ENCODE results near the gene PPP1R15B. TPM values are rescaled to one million over a fixed set of nuclear protein-coding genes. Genes with fewer than 3 reads are reported as not detected.
"Not testable (repeated sequence)": the region's sequence is repeated elsewhere in the genome, so short reads cannot be mapped to it uniquely, and the experiment has no call there.

PPP1R15B gene
- total and polyA plus RNA-seq, 4 experiments from 2014 or later, result 17.9 to 81.1 (median 49.2) TPM

DNA sequence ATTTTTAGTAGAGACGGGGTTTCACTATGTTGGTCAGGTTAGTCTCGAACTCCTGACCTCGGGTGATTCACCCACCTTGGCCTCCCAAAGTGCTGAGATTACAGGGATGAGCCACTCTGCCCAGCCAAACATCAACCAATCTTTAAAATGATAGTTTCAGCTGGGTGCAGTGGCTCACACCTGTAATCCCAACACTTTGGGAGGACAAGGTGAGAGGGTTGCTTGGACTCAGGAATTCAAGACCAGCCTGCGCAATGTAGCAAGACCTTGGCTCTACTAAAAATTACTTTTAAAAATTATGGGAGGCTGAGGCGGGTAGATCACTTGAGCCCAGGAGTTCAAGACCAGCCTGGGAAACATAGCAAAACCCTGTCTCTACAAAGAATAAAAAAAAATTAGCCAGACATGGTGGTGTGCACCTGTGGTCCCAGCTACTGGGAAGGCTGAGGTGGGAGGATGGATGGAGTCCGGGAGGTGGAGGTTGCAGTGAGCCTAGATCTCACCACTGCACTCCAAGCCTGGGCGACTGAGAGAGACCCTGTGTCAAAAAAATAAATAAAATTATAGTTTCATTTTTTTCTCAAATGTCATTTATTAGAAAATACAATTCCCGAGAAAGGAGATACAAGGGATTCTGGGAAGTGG is 10.6 kb upstream of the PPP1R15B start:
- H3K27me3 ChIP-seq (ENCODE audit: insufficient read depth, low read length); H3K9me3 Mint-ChIP-seq; H3K9me3 ChIP-seq (ENCODE audit: control insufficient read depth in 1 of 2, low read length in 2 of 2); intact Hi-C loops (cut with micrococcal nuclease); H3K27me3 Mint-ChIP-seq; H3K4me3 ChIP-seq (ENCODE audit: low read length in 2 of 2); H3K4me1 ChIP-seq (ENCODE audit: insufficient read depth, low read length); H3K27ac Mint-ChIP-seq; DNase-seq; H3K27ac ChIP-seq (ENCODE audit: low read depth, low read length); H3K4me3 Mint-ChIP-seq: not testable (repeated sequence)
- H3K36me3 ChIP-seq (ENCODE audit: insufficient read depth, low read length), result peaks cover 13% of the 10 kb centered on the region
- ChIA-PET POLR2A (ENCODE audit: partially characterized antibody) (interaction anchor here (1.0 kb wide), 1 partner anchor 72 kb away, joined by 3 read pairs; the partner anchor contains the start of gene PIK3C2B), CTCF (ENCODE audit: partially characterized antibody) (interaction anchor here (0.8 to 1.9 kb wide), 2 partner anchors 9 to 26 kb away, joined by 3 to 11 read pairs; no protein-coding TSS in a partner anchor)
- Mint-ChIP-seq H3K36me3 (peaks cover 42% of the 10 kb centered on the region in 2 donors), H3K4me1 (peaks cover 8 to 19% (median 10%) of the 10 kb centered on the region in 4 donors)

- H3K36me3 Mint-ChIP-seq, result peaks cover 35 to 39% of the 10 kb centered on the region in 2 donors
- Histone ChIP-seq H3K36me3 (ENCODE audit: insufficient read depth, low read length) (peaks cover 12% of the 10 kb centered on the region), H3K27ac (ENCODE audit: low read depth, low read length) (no peak overlapping the region), H3K9me3 (ENCODE audit: control insufficient read depth in 1 of 2, low read length in 2 of 2) (no peaks in the 10 kb centered on the region), H3K4me1 (ENCODE audit: insufficient read depth, low read length) (peaks cover 4% of the 10 kb centered on the region), H3K4me3 (ENCODE audit: low read length in 2 of 2) (no peak overlapping the region), H3K27me3 (ENCODE audit: insufficient read depth, low read length) (no peaks in the 10 kb centered on the region)
- peaks cover 0 to 2% (median 0%) of the 10 kb centered on the region in 8 donors for H3K9me3 Mint-ChIP-seq
- H3K27me3 Mint-ChIP-seq, result no peaks in the 10 kb centered on the region
- H3K4me1 Mint-ChIP-seq, result peaks cover 8 to 19% (median 12%) of the 10 kb centered on the region in 4 donors
- ChIA-PET POLR2A (ENCODE audit: partially characterized antibody) (no interaction called here), CTCF (ENCODE audit: partially characterized antibody) (interaction anchor here (0.8 to 1.9 kb wide), 2 partner anchors 10 to 27 kb away, joined by 3 to 11 read pairs; no protein-coding TSS in a partner anchor)
- no peak for DNase-seq
- intact Hi-C loops (cut with micrococcal nuclease), result no loop called here
- no peak overlapping the region for H3K4me3 Mint-ChIP-seq
- H3K27ac Mint-ChIP-seq, result no peak overlapping the region
Measured at GRCh38 chr1:204421441-204421840, 9.8 kb upstream of the PPP1R15B start.

DNA sequence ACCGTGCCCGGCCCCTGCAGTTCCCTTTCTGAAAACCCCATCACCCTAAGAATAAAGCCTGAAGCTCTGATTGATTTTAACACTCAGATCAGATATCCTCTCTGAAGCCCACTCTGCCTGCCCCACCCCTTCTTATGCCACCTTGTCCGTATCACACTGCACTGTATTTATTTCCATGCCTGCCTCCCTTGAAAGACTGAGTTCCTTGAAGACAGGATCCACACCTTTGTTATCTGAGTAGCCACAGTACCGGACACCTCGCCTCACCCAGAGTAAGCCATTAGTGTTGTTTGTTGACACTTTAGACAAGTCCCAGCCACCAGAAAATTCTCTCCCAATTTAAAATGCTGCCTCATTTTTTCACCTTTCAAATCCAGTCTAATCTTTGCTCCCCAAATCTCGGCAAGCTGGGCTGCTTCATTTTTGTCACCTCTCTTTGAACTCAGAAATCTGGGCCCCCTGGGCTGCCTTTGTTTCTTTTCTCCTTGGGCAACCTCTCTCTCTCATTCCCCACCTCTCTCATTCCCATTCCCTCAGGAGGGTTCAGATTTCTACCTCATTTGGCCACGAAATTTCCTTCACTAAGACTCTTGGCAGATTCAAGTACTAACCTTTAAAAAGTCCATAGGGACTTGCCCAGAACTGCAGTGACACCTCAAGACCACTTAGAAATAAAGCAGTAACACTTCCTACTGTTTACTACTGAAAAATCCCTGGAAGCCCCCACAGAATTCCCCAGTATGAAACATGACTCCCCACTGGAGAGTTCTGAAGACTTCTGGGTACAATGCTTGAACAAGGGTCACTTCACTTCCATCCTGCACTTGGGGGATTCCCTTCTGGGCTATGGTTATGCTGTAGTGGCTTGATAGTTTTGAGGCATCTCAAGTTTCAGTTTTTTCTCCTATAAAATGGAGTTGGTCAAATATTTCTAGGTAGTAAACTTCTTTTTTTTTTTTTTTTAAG is 8.7 kb upstream of the PPP1R15B start:
- peaks cover 11% of the 10 kb centered on the region for H3K36me3 ChIP-seq (ENCODE audit: insufficient read depth, low read length)
- CTCF ChIA-PET (ENCODE audit: partially characterized antibody), result interaction anchor here (0.6 to 1.1 kb wide), 3 partner anchors 12 to 83 kb away, joined by 3 read pairs; no protein-coding TSS in a partner anchor
- no peak overlapping the region for H3K4me3 ChIP-seq (ENCODE audit: low read length in 2 of 2)
- no peaks in the 10 kb centered on the region for H3K27me3 ChIP-seq (ENCODE audit: insufficient read depth, low read length)
- H3K9me3 Mint-ChIP-seq, result peaks cover 0 to 2% (median 0%) of the 10 kb centered on the region in 8 donors
- H3K4me3 Mint-ChIP-seq, result no peak overlapping the region
- no peaks in the 10 kb centered on the region for H3K9me3 ChIP-seq (ENCODE audit: control insufficient read depth in 1 of 2, low read length in 2 of 2)
- DNase-seq, result no peak
- H3K4me1 ChIP-seq (ENCODE audit: insufficient read depth, low read length), result peaks cover 4% of the 10 kb centered on the region
- POLR2A ChIA-PET (ENCODE audit: partially characterized antibody), result no interaction called here
- no peak overlapping the region for H3K27ac ChIP-seq (ENCODE audit: low read depth, low read length)
- intact Hi-C loops (cut with micrococcal nuclease), result no loop called here
- no peaks in the 10 kb centered on the region for H3K27me3 Mint-ChIP-seq
- H3K4me1 Mint-ChIP-seq, result peaks cover 8 to 17% (median 12%) of the 10 kb centered on the region in 4 donors
- H3K36me3 Mint-ChIP-seq, result peaks cover 23 to 29% of the 10 kb centered on the region in 2 donors
- peak overlapping the region in 3 of 7 donors; percentile 14 to 86 (median 32) for H3K27ac Mint-ChIP-seq

DNA sequence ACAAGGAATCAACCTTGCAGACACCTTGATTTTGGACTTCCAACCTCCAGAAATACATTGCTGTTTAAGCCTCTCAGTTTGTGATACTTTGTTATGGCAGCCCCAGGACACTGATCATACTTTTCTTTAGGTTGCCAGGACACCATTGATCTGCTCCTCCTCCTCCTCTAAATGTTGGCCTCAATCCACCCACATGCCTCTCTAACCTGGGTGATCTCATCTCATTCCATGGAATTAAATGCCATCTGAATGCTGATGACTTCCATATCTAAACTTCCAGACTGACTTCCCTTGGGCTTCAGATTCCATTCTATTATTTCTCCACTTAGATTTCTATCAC is 7.4 kb upstream of the PPP1R15B start:
- H3K4me3 ChIP-seq (ENCODE audit: low read length in 2 of 2), result no peak overlapping the region
- Mint-ChIP-seq H3K36me3 (peaks cover 17 to 19% of the 10 kb centered on the region in 2 donors), H3K27me3 (no peaks in the 10 kb centered on the region), H3K4me3 (no peak overlapping the region), H3K9me3 (peaks cover 0 to 2% (median 0%) of the 10 kb centered on the region in 8 donors), H3K4me1 (peaks cover 8 to 17% (median 13%) of the 10 kb centered on the region in 4 donors), H3K27ac (peak overlapping the region in 4 of 7 donors; percentile 0 to 93 (median 48))
- H3K36me3 ChIP-seq (ENCODE audit: insufficient read depth, low read length), result no peaks in the 10 kb centered on the region
- CTCF ChIA-PET (ENCODE audit: partially characterized antibody), result interaction anchor here (1.1 kb wide), 1 partner anchor 35 kb away, joined by 3 read pairs; no protein-coding TSS in a partner anchor
- H3K4me1 ChIP-seq (ENCODE audit: insufficient read depth, low read length), result peaks cover 4% of the 10 kb centered on the region
- H3K27ac ChIP-seq (ENCODE audit: low read depth, low read length), result no peak overlapping the region
- DNase-seq, result no peak
- no peaks in the 10 kb centered on the region for H3K9me3 ChIP-seq (ENCODE audit: control insufficient read depth in 1 of 2, low read length in 2 of 2)
- no peaks in the 10 kb centered on the region for H3K27me3 ChIP-seq (ENCODE audit: insufficient read depth, low read length)
- POLR2A ChIA-PET (ENCODE audit: partially characterized antibody), result no interaction called here
- intact Hi-C loops (cut with micrococcal nuclease), result loop anchor here (10.0 kb wide), 1 partner anchor 1216 kb away; the partner anchor contains the start of gene ELK4

- H3K27ac Mint-ChIP-seq, result peak overlapping the region in 6 of 7 donors; percentile 10 to 90 (median 48)
- intact Hi-C loops (cut with micrococcal nuclease), result loop anchor here (10.0 kb wide), 1 partner anchor 1216 kb away; the partner anchor contains the start of gene ELK4
- POLR2A ChIA-PET (ENCODE audit: partially characterized antibody), result interaction anchor here (1.5 kb wide), 1 partner anchor 76 kb away, joined by 4 read pairs; the partner anchor contains the start of gene PIK3C2B
Measured at GRCh38 chr1:204418174-204419063, 6.8 kb upstream of the PPP1R15B start.

More at GRCh38 chr1:204418174-204419063, 6.8 kb upstream of the PPP1R15B start:
- no peak overlapping the region for H3K4me3 ChIP-seq (ENCODE audit: low read length in 2 of 2)
- Mint-ChIP-seq H3K9me3 (peaks cover 0 to 2% (median 0%) of the 10 kb centered on the region in 8 donors), H3K27me3 (no peaks in the 10 kb centered on the region), H3K4me1 (peaks cover 8 to 17% (median 14%) of the 10 kb centered on the region in 4 donors), H3K4me3 (no peak overlapping the region), H3K36me3 (peaks cover 11 to 13% of the 10 kb centered on the region in 2 donors)
- H3K36me3 ChIP-seq (ENCODE audit: insufficient read depth, low read length), result no peaks in the 10 kb centered on the region
- no peak for DNase-seq
- H3K9me3 ChIP-seq (ENCODE audit: control insufficient read depth in 1 of 2, low read length in 2 of 2), result no peaks in the 10 kb centered on the region
- H3K27me3 ChIP-seq (ENCODE audit: insufficient read depth, low read length), result no peaks in the 10 kb centered on the region
- H3K4me1 ChIP-seq (ENCODE audit: insufficient read depth, low read length), result peaks cover 4% of the 10 kb centered on the region
- H3K27ac ChIP-seq (ENCODE audit: low read depth, low read length), result no peak overlapping the region
- CTCF ChIA-PET (ENCODE audit: partially characterized antibody), result interaction anchor here (0.6 to 2.0 kb wide), 4 partner anchors 13 to 61 kb away, joined by 3 to 14 read pairs (median 3); no protein-coding TSS in a partner anchor

Measured in CD4-positive, alpha-beta memory T cell (primary cell).